ENCODE measurements around the gene ADORA1.

- TF ChIP-seq CTCF (IDR thresholded peaks at IDR 0.05; ENCODE audit: low read depth, low read length, missing input control) (no peak), GABPA (IDR thresholded peaks at IDR 0.05 in 1 of 2, conservative IDR thresholded peaks at IDR 0.05 in 1 of 2) (no peak), MAX (IDR thresholded peaks at IDR 0.05) (no peak), YY1 (IDR thresholded peaks at IDR 0.05) (no peak), RAD21 (IDR thresholded peaks at IDR 0.05) (no peak), HNF4A (conservative IDR thresholded peaks at IDR 0.05) (no peak), ZBTB33 (IDR thresholded peaks at IDR 0.05) (no peak), HNF4G (IDR thresholded peaks at IDR 0.05) (no peak), RXRA (IDR thresholded peaks at IDR 0.05) (no peak), REST (IDR thresholded peaks at IDR 0.05) (no peak), FOXA1 (IDR thresholded peaks at IDR 0.05) (no peak), JUND (IDR thresholded peaks at IDR 0.05) (no peak)
These were observed 34.2 kb downstream of the ADORA1 start for GRCh38 chr1:203161703-203162102.
